Fibroblast of lung (primary cell): ENCODE data around the gene ECI1.

Source experiments
- EZH2 ChIP-seq: IDR thresholded peaks from 2 replicates; pipeline ENCODE4 v1.5.1; 2012; ENCODE audit warnings: low read length, control low read depth, mild to moderate bottlenecking; ENCODE audit errors: missing control alignments
- TF ChIP-seq, protein P1 (sequence below), 2 donors: IDR thresholded peaks in 1 of 2; conservative IDR thresholded peaks in 1 of 2; 1 replicate in 1 of 2; 2 replicates in 1 of 2; pipeline ENCODE4 v1.5.1; 2011 to 2012; ENCODE audit warnings: low read length in 2 of 2, control low read depth in 1 of 2, inconsistent platforms in 1 of 2, low read depth in 1 of 2, mild to moderate bottlenecking in 1 of 2

DNA sequence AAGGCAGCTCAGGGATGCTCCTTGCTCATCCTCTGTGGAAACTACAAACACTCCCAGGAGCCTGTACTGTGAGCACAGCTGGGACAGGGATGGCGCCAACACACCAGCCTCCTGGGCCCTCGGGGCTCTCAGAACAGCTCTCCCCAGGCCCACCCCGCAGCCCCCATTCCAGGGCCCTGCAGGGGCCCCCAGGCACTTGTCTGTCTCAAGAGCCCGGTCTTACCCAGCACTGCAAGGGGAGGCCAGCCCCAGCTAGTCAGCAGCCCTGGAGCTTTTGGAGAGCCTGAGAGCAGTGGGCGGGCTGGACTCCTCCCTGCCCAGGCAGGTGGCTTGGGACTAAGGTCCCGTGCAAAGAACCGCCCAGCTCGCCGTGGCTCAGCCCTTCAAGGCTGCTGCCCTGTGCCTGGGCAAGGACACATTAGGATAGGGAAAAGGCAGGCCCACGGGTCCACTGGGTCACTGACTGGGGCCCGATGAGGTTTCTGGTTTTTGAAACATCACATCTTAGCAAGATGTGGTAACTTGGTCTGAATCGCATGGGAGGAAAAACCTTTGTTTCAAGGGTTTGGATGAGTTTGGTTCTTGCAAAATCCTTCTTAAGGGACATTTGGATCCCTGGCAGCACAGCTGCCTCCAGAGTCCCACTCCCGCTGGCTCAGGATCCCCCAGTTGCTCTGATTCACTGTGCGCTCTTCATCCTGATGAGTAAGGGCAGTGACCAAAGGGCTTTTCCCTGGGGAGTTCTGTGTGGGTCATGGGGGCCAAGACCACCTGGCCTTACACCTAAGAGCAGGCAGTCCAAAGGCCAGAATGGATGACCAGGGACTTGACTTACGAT, 12.3 kb downstream of the ECI1 start:
- TF ChIP-seq, protein P1, sequence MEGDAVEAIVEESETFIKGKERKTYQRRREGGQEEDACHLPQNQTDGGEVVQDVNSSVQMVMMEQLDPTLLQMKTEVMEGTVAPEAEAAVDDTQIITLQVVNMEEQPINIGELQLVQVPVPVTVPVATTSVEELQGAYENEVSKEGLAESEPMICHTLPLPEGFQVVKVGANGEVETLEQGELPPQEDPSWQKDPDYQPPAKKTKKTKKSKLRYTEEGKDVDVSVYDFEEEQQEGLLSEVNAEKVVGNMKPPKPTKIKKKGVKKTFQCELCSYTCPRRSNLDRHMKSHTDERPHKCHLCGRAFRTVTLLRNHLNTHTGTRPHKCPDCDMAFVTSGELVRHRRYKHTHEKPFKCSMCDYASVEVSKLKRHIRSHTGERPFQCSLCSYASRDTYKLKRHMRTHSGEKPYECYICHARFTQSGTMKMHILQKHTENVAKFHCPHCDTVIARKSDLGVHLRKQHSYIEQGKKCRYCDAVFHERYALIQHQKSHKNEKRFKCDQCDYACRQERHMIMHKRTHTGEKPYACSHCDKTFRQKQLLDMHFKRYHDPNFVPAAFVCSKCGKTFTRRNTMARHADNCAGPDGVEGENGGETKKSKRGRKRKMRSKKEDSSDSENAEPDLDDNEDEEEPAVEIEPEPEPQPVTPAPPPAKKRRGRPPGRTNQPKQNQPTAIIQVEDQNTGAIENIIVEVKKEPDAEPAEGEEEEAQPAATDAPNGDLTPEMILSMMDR (conservative IDR thresholded peaks at IDR 0.05 in 1 of 2, IDR thresholded peaks at IDR 0.05 in 1 of 2; ENCODE audit: low read depth in 1 of 2, low read length in 2 of 2), result no peak
- no peak for TF ChIP-seq EZH2
